HEK293T (cell line): ENCODE data around the gene MIDN.

Experiments used
- ARNT ChIP-seq: fragments of 450-650 bp; IDR thresholded peaks from 2 replicates; pipeline ENCODE4 v1.6.1; 2017; ENCODE audit warnings: mild to moderate bottlenecking
- BHLHE40 ChIP-seq: fragments of 450-650 bp; IDR thresholded peaks from 2 replicates; pipeline ENCODE4 v1.6.1; 2016; ENCODE audit warnings: mild to moderate bottlenecking, moderate library complexity, borderline replicate concordance
- ELF4 ChIP-seq: fragments of 450-650 bp; IDR thresholded peaks from 2 replicates; pipeline ENCODE4 v1.6.1; 2017; ENCODE audit warnings: antibody characterized with exemption
- FOXA1 ChIP-seq: fragments of 450-650 bp; IDR thresholded peaks from 2 replicates; pipeline ENCODE4 v1.6.1; 2016; ENCODE audit warnings: mild to moderate bottlenecking
- FOXK2 ChIP-seq: fragments of 450-650 bp; IDR thresholded peaks from 2 replicates; pipeline ENCODE4 v1.6.1; 2016; ENCODE audit warnings: mild to moderate bottlenecking
- FOXM1 ChIP-seq: fragments of 450-650 bp; IDR thresholded peaks from 2 replicates; pipeline ENCODE4 v1.6.1; 2017; ENCODE audit warnings: mild to moderate bottlenecking, borderline replicate concordance
- HDGF ChIP-seq: fragments of 450-650 bp; IDR thresholded peaks from 2 replicates; pipeline ENCODE4 v1.6.1; 2017; ENCODE audit warnings: antibody characterized with exemption, borderline replicate concordance
- LEF1 ChIP-seq: fragments of 450-650 bp; IDR thresholded peaks from 2 replicates; pipeline ENCODE4 v1.6.1; 2017; ENCODE audit warnings: mild to moderate bottlenecking, borderline replicate concordance
- PKNOX1 ChIP-seq: fragments of 450-650 bp; IDR thresholded peaks from 2 replicates; pipeline ENCODE4 v1.6.1; 2016
- SP1 ChIP-seq: fragments of 450-650 bp; IDR thresholded peaks from 2 replicates; pipeline ENCODE4 v1.6.1; 2017
- SUZ12 ChIP-seq: fragments of 450-650 bp; IDR thresholded peaks from 2 replicates; pipeline ENCODE4 v1.6.1; 2016; ENCODE audit warnings: mild to moderate bottlenecking
- TARDBP ChIP-seq: fragments of 450-650 bp; IDR thresholded peaks from 2 replicates; pipeline ENCODE4 v1.6.1; 2016

GRCh38 chr19:1248139-1248785, at the start of gene MIDN:
- TF ChIP-seq FOXM1 (no peak), LEF1 (no peak), PKNOX1 (no peak), SP1 (no peak), FOXA1 (no peak), ELF4 (no peak), SUZ12 (no peak), FOXK2 (no peak), HDGF (no peak), ARNT (no peak), BHLHE40 (no peak), TARDBP (no peak)
